Kidney epithelial cell (primary cell): ENCODE data around the gene LY9. TPM values are rescaled to one million over a fixed set of nuclear protein-coding genes. Genes with fewer than 3 reads are reported as not detected.
"Not testable (repeated sequence)": the region's sequence is repeated elsewhere in the genome, so short reads cannot be mapped to it uniquely, and the experiment has no call there.

Source experiments
- DNase-seq: peaks from one replicate; pipeline ENCODE4 v3.0.0-alpha.2; 2010; ENCODE audit warnings: low read depth
- H3K27me3 ChIP-seq: 2 replicates; pipeline ENCODE4 v1.6.0; 2011; ENCODE audit warnings: low read length; ENCODE audit not compliant: control insufficient read depth, insufficient read depth
- H3K36me3 ChIP-seq: 2 replicates; pipeline ENCODE4 v1.5.1; 2011; ENCODE audit warnings: low read length; ENCODE audit not compliant: control insufficient read depth, insufficient read depth
- H3K4me3 ChIP-seq: 2 replicates; pipeline ENCODE4 v1.5.1; 2011; ENCODE audit warnings: low read depth, mild to moderate bottlenecking, control low read depth, low read length
- CTCF ChIP-seq: IDR thresholded peaks from 2 replicates; pipeline ENCODE4 v1.5.1; 2011; ENCODE audit warnings: mild to moderate bottlenecking, moderate library complexity, low read length, control low read depth, inconsistent platforms; ENCODE audit not compliant: insufficient read depth, poor library complexity, severe bottlenecking
- total RNA-seq: library from RNA; depleted of rRNA; stranded (reverse); fragments of >200 nt; gene quantifications from 2 replicates; pipeline ENCODE4 v1.2.3, GENCODE V29; 2015

LY9 gene
- total RNA-seq, 1 donor from 2014 or later, result not detected

GRCh38 chr1:160781186-160781766 is 14.7 kb upstream of the LY9 start:
- H3K4me3 ChIP-seq, result no peak overlapping the region
- H3K27me3 ChIP-seq, result no peaks in the 10 kb centered on the region
- no peak for TF ChIP-seq CTCF
- DNase-seq, result no peak
- no peaks in the 10 kb centered on the region for H3K36me3 ChIP-seq

- no peak overlapping the region for H3K4me3 ChIP-seq
- TF ChIP-seq CTCF, result no peak
- no peaks in the 10 kb centered on the region for H3K36me3 ChIP-seq
- no peaks in the 10 kb centered on the region for H3K27me3 ChIP-seq
- DNase-seq, result no peak
Observed at GRCh38 chr1:160781914-160782689, 13.9 kb upstream of the LY9 start.

- DNase-seq, H3K36me3 ChIP-seq: not testable (repeated sequence)
Observed at GRCh38 chr1:160782988-160783765, 12.8 kb upstream of the LY9 start.

GRCh38 chr1:160789051-160789701 is 6.8 kb upstream of the LY9 start:
- DNase-seq, result no peak
- Histone ChIP-seq H3K4me3 (no peak overlapping the region), H3K36me3 (no peaks in the 10 kb centered on the region), H3K27me3 (no peaks in the 10 kb centered on the region)
- TF ChIP-seq CTCF, result no peak

More at GRCh38 chr1:160782988-160783765, 12.8 kb upstream of the LY9 start:
- H3K27me3 ChIP-seq, H3K4me3 ChIP-seq: not testable (repeated sequence)

GRCh38 chr1:160789702-160790611 is 6.0 kb upstream of the LY9 start:
- DNase-seq, result no peak
- TF ChIP-seq CTCF, result no peak
- no peaks in the 10 kb centered on the region for H3K27me3 ChIP-seq

More at GRCh38 chr1:160789702-160790611, 6.0 kb upstream of the LY9 start:
- Histone ChIP-seq H3K4me3 (no peak overlapping the region), H3K36me3 (no peaks in the 10 kb centered on the region)
